Measurements from ENCODE around the gene GGT1.
"Not testable (repeated sequence)": the region's sequence is repeated elsewhere in the genome, so short reads cannot be mapped to it uniquely, and the experiment has no call there.

DNA sequence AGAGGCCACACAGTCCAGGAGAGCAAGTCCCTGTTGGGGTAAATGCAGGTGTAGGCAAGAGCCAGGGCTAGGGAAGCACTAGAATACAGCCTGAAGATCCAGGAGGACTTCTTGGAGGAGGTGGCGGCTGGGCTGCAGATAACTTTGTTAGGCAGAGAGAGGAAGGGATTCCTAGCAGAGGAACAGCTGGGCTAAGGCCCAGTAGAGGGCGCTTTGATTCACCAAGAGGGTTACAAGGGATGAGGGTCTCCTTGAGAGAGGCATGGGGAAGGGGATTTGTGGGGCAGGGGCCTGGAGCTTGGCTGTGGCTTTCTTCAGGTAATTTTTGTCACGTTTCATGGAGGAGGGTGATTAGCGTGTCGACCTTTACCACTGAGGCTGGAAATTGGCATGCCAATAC lies 18.3 kb downstream of the GGT1 start:
- TF ChIP-seq, protein P1, sequence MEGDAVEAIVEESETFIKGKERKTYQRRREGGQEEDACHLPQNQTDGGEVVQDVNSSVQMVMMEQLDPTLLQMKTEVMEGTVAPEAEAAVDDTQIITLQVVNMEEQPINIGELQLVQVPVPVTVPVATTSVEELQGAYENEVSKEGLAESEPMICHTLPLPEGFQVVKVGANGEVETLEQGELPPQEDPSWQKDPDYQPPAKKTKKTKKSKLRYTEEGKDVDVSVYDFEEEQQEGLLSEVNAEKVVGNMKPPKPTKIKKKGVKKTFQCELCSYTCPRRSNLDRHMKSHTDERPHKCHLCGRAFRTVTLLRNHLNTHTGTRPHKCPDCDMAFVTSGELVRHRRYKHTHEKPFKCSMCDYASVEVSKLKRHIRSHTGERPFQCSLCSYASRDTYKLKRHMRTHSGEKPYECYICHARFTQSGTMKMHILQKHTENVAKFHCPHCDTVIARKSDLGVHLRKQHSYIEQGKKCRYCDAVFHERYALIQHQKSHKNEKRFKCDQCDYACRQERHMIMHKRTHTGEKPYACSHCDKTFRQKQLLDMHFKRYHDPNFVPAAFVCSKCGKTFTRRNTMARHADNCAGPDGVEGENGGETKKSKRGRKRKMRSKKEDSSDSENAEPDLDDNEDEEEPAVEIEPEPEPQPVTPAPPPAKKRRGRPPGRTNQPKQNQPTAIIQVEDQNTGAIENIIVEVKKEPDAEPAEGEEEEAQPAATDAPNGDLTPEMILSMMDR (IDR thresholded peaks at IDR 0.05), result not testable (repeated sequence)
- TF ChIP-seq POLR2A, EP300 (IDR thresholded peaks at IDR 0.05): not testable (repeated sequence)
